H1 (cell line): ENCODE results near the gene ZCCHC18. TPM values are rescaled to one million over a fixed set of nuclear protein-coding genes. Genes with fewer than 3 reads are reported as not detected.

Source experiments
- CTCF ChIA-PET: fragments of 300-600 bp; sonication (Branson Sonifier 250); formaldehyde crosslinking; loops from one replicate; lab custom pipeline; 2021; ENCODE audit not compliant: partially characterized antibody; lab: Charles Lee
- POLR2A ChIA-PET: fragments of 300-600 bp; sonication (Branson Sonifier 250); formaldehyde crosslinking; loops from one replicate; lab custom pipeline; 2021; ENCODE audit warnings: inconsistent platforms; ENCODE audit not compliant: partially characterized antibody; lab: Charles Lee
- DNase-seq, 2 experiments: peaks; one replicate each; pipeline versions ENCODE4 v3.0.0 to v3.0.0-alpha.2; 2010 to 2022; ENCODE audit warnings: low spot score in 2 of 2, low read depth in 1 of 2, mixed read lengths in 1 of 2
- FAIRE-seq: peaks from 2 replicates; lab custom pipeline; 2011; peaks lifted over from hg19 to GRCh38; lab: Jason Lieb, UNC
- H2AFZ ChIP-seq: 2 replicates; pipeline ENCODE4 v1.8.1; 2012; ENCODE audit warnings: low read length, inconsistent platforms
- H2AK5ac ChIP-seq: 2 replicates; pipeline ENCODE4 v1.6.1; 2013; ENCODE audit warnings: low read depth, low read length
- H2BK120ac ChIP-seq: replicated peaks from 2 replicates; pipeline ENCODE3; 2013; ENCODE audit warnings: low read depth, low read length, inconsistent platforms
- H2BK12ac ChIP-seq: 2 replicates; pipeline ENCODE4 v1.6.1; 2013; ENCODE audit warnings: low read depth, low read length
- H2BK15ac ChIP-seq: 2 replicates; pipeline ENCODE4 v1.6.1; 2013; ENCODE audit warnings: low read length
- H2BK20ac ChIP-seq: 2 replicates; pipeline ENCODE4 v1.6.1; 2013; ENCODE audit warnings: low read length
- H2BK5ac ChIP-seq: 2 replicates; pipeline ENCODE4 v1.6.1; 2013; ENCODE audit warnings: low read depth, low read length
- H3K14ac ChIP-seq: 2 replicates; pipeline ENCODE4 v1.6.1; 2013; ENCODE audit warnings: inconsistent platforms; ENCODE audit not compliant: insufficient read length
- H3K18ac ChIP-seq: 2 replicates; pipeline ENCODE4 v1.6.1; 2013; ENCODE audit warnings: low read length; ENCODE audit errors: extremely low read depth
- H3K23ac ChIP-seq: 2 replicates; pipeline ENCODE4 v1.6.1; 2013; ENCODE audit warnings: inconsistent platforms; ENCODE audit not compliant: insufficient read length
- H3K23me2 ChIP-seq: 2 replicates; pipeline ENCODE4 v1.6.1; 2013; ENCODE audit warnings: low read depth, low read length
- H3K27ac ChIP-seq: 2 replicates; pipeline ENCODE4 v1.6.1; 2011; ENCODE audit warnings: low read depth, low read length, inconsistent platforms
- H3K27me3 ChIP-seq, 4 experiments: replicated peaks in 1 of 4; 1 replicate in 1 of 4; 2 replicates in 3 of 4; pipeline versions ENCODE4 v1.6.1 to v1.8.1; 2011 to 2013; ENCODE audit warnings: low read length in 3 of 4, mild to moderate bottlenecking in 3 of 4, inconsistent platforms in 2 of 4, mixed read lengths in 2 of 4, moderate library complexity in 1 of 4; ENCODE audit not compliant: control insufficient read depth in 3 of 4, insufficient read depth in 3 of 4; ENCODE audit errors: extremely low read depth in 1 of 4
- H3K36me3 ChIP-seq, 4 experiments: 2 replicates each; pipeline versions ENCODE4 v1.6.1 to v1.8.1; 2011 to 2013; ENCODE audit warnings: mild to moderate bottlenecking in 4 of 4, low read length in 3 of 4, moderate library complexity in 2 of 4, control low read depth in 1 of 4, inconsistent platforms in 1 of 4; ENCODE audit not compliant: insufficient read depth in 4 of 4, control insufficient read depth in 2 of 4
- H3K4ac ChIP-seq: replicated peaks from 2 replicates; pipeline ENCODE3; 2013; ENCODE audit warnings: low read length, low read depth, mixed read lengths, inconsistent platforms; ENCODE audit not compliant: insufficient read length
- H3K4me1 ChIP-seq, 4 experiments: replicated peaks in 1 of 4; 1 replicate in 1 of 4; 2 replicates in 3 of 4; pipeline versions ENCODE4 v1.6.1 to v1.8.1; 2011 to 2013; ENCODE audit warnings: low read length in 3 of 4, inconsistent platforms in 2 of 4, mixed read lengths in 1 of 4; ENCODE audit not compliant: insufficient read depth in 4 of 4, control insufficient read depth in 3 of 4
- H3K4me2 ChIP-seq, 2 experiments: 2 replicates each; pipeline versions ENCODE4 v1.6.1 to v1.8.1; 2011 to 2013; ENCODE audit warnings: low read depth in 2 of 2, low read length in 2 of 2, control low read depth in 1 of 2, inconsistent platforms in 1 of 2, mild to moderate bottlenecking in 1 of 2; ENCODE audit not compliant: insufficient read depth in 1 of 2
- H3K4me3 ChIP-seq, 4 experiments: fragments of 200-600, 300-600 bp in 1 of 4; sonication (generic), shearing (Covaris generic), sonication (Bioruptor Twin) in 1 of 4; 2 replicates each; pipeline versions ENCODE4 v1.5.1 to v1.8.1; 2011 to 2016; ENCODE audit warnings: low read length in 4 of 4, low read depth in 3 of 4, control low read depth in 2 of 4, inconsistent platforms in 2 of 4, mild to moderate bottlenecking in 2 of 4, mixed read lengths in 1 of 4, moderate library complexity in 1 of 4; ENCODE audit not compliant: insufficient read depth in 2 of 4; ENCODE audit errors: extremely low read depth in 1 of 4
- H3K56ac ChIP-seq: replicated peaks from 2 replicates; pipeline ENCODE3; 2013; ENCODE audit warnings: low read depth, mild to moderate bottlenecking, mixed read lengths, low read length, inconsistent platforms; ENCODE audit not compliant: insufficient read length
- H3K79me1 ChIP-seq: 2 replicates; pipeline ENCODE4 v1.6.1; 2013; ENCODE audit warnings: low read depth, low read length, control low read depth
- H3K79me2 ChIP-seq, 2 experiments: 2 replicates each; pipeline versions ENCODE4 v1.6.1 to v1.8.1; 2012 to 2013; ENCODE audit warnings: low read length in 2 of 2, mild to moderate bottlenecking in 2 of 2, inconsistent platforms in 1 of 2; ENCODE audit not compliant: insufficient read depth in 2 of 2, control insufficient read depth in 1 of 2
- H3K9ac ChIP-seq, 4 experiments: replicated peaks in 1 of 4; 1 replicate in 1 of 4; 2 replicates in 3 of 4; pipeline versions ENCODE4 v1.6.1 to v1.8.1; 2011 to 2013; ENCODE audit warnings: low read depth in 3 of 4, low read length in 3 of 4, control low read depth in 2 of 4, mild to moderate bottlenecking in 2 of 4, moderate library complexity in 2 of 4, inconsistent platforms in 1 of 4; ENCODE audit errors: extremely low read depth in 1 of 4
- H3K9me3 ChIP-seq, 2 experiments: 2 replicates each; pipeline versions ENCODE4 v1.6.1 to v1.8.1; 2012 to 2013; ENCODE audit warnings: mild to moderate bottlenecking in 2 of 2, moderate library complexity in 2 of 2, control low read depth in 1 of 2, inconsistent platforms in 1 of 2, low read depth in 1 of 2, low read length in 1 of 2, mixed read lengths in 1 of 2; ENCODE audit not compliant: insufficient read depth in 2 of 2
- H4K20me1 ChIP-seq, 2 experiments: replicated peaks in 1 of 2; 2 replicates each; pipeline versions ENCODE3 to v1.8.1; 2011 to 2013; ENCODE audit warnings: inconsistent platforms in 2 of 2, low read length in 2 of 2, mild to moderate bottlenecking in 1 of 2; ENCODE audit not compliant: insufficient read depth in 2 of 2, control insufficient read depth in 1 of 2
- H4K5ac ChIP-seq: 2 replicates; pipeline ENCODE4 v1.6.1; 2013; ENCODE audit warnings: low read length, low read depth, mixed read lengths, inconsistent platforms; ENCODE audit not compliant: insufficient read length
- H4K8ac ChIP-seq: 2 replicates; pipeline ENCODE4 v1.8.0; 2013; ENCODE audit warnings: mild to moderate bottlenecking, moderate library complexity, low read length, inconsistent platforms; ENCODE audit not compliant: insufficient read depth; ENCODE audit errors: extremely low read depth
- H4K91ac ChIP-seq: replicated peaks from 2 replicates; pipeline ENCODE3; 2013; ENCODE audit warnings: low read length, mixed read lengths, inconsistent platforms; ENCODE audit not compliant: insufficient read length
- ASH2L ChIP-seq: fragments of 200-600, 300-600 bp; sonication (generic); IDR thresholded peaks from one replicate; pipeline ENCODE4 v1.7.1; 2017; ENCODE audit warnings: low read length
- BRCA1 ChIP-seq: IDR thresholded peaks from 2 replicates; pipeline ENCODE4 v1.6.1; 2012; ENCODE audit warnings: low read depth, low read length, improper control_type of control experiment
- FOSL1 ChIP-seq: IDR thresholded peaks from 2 replicates; pipeline ENCODE4 v1.6.1; 2011; ENCODE audit warnings: mild to moderate bottlenecking, low read depth, low read length, moderate library complexity; ENCODE audit not compliant: insufficient read depth
- JUN ChIP-seq: IDR thresholded peaks from 2 replicates; pipeline ENCODE4 v1.6.1; 2011; ENCODE audit warnings: low read depth, mild to moderate bottlenecking, improper control_type of control experiment, low read length
- NRF1 ChIP-seq: IDR thresholded peaks from 2 replicates; pipeline ENCODE4 v1.6.1; 2011; ENCODE audit warnings: mild to moderate bottlenecking, low read depth, low read length, improper control_type of control experiment
- SAP30 ChIP-seq: fragments of 300-600 bp; sonication (generic); IDR thresholded peaks from 2 replicates; pipeline ENCODE4 v1.7.1; 2012; ENCODE audit warnings: low read length, moderate library complexity, mild to moderate bottlenecking, inconsistent platforms; ENCODE audit not compliant: insufficient read depth, insufficient replicate concordance
- SIN3A ChIP-seq, 2 experiments: IDR thresholded peaks in 1 of 2; conservative IDR thresholded peaks in 1 of 2; 2 replicates each; pipeline ENCODE4 v1.6.1; 2011 to 2012; ENCODE audit warnings: low read length in 2 of 2, improper control_type of control experiment in 1 of 2, low read depth in 1 of 2, mild to moderate bottlenecking in 1 of 2
- SRF ChIP-seq: IDR thresholded peaks from 2 replicates; pipeline ENCODE4 v1.6.1; 2011; ENCODE audit warnings: mild to moderate bottlenecking, low read depth, low read length, moderate library complexity
- TEAD4 ChIP-seq: IDR thresholded peaks from 2 replicates; pipeline ENCODE4 v1.6.1; 2012; ENCODE audit warnings: low read depth, low read length, inconsistent platforms, mixed read lengths
- WGBS, 2 experiments: shearing (Covaris generic) in 1 of 2; methylation state at CpG; one replicate each; pipeline versions ENCODE4 v1.1.6 to v1.1.7; 2013 to 2015; ENCODE audit warnings: low lambda C conversion rate in 2 of 2, mixed read lengths in 2 of 2, inconsistent platforms in 1 of 2, low coverage in 1 of 2, missing lambda C conversion rate in 1 of 2; ENCODE audit not compliant: insufficient replicate concordance in 2 of 2, insufficient coverage in 1 of 2, insufficient read length in 1 of 2; ENCODE audit errors: extremely low coverage in 1 of 2, missing lambda C conversion rate in 1 of 2; 5-methylcytosine and 5-hydroxymethylcytosine counted together
- polyA plus RNA-seq, 7 experiments: library from polyadenylated mRNA; depleted of rRNA in 3 of 7; stranded (reverse) in 5 of 7; unstranded in 2 of 7; fragments of >200 nt in 5 of 7; fragments of 200-250 nt in 2 of 7; gene quantifications; 1 replicate in 5 of 7; 2 replicates in 1 of 7; 4 replicates in 1 of 7; pipeline versions ENCODE4 v1.2.1 to v1.2.3, GENCODE V29; 2011 to 2013; ENCODE audit warnings: missing spikeins in 2 of 7, mixed read lengths in 2 of 7
- total RNA-seq: library from RNA; stranded (reverse); fragmentation: NEBNext Ultra II Directional; extraction: Animal tissue kit (Norgen Biotek cat#: 25700); gene quantifications from 2 replicates; pipeline ENCODE4 v1.2.1, GENCODE V29; 2021

ZCCHC18 gene
- total and polyA plus RNA-seq, 2 of the 8 experiments (the other 6 are each of a cell fraction or from before 2014, with no cell fraction given): 3.7 to 8.8 TPM

- no peak overlapping the region for H2AK5ac ChIP-seq
- no peaks in the 10 kb centered on the region for H3K9me3 ChIP-seq
- H3K4me1 ChIP-seq: peaks cover 0 to 4% (median 2%) of the 10 kb centered on the region in 4 experiments; a peak in 1 of 7 replicates
- H2BK20ac ChIP-seq: no peak overlapping the region
- no peaks in the 10 kb centered on the region for H3K79me2 ChIP-seq
- TF ChIP-seq SAP30 (no peak), SIN3A (conservative IDR thresholded peaks at IDR 0.05 in 1 of 2, IDR thresholded peaks at IDR 0.05 in 1 of 2; ENCODE audit: low read depth in 1 of 2, low read length in 2 of 2) (no peak), TEAD4 (no peak), ASH2L (no peak), NRF1 (no peak), JUN (no peak), BRCA1 (no peak), SRF (no peak), FOSL1 (no peak)
- no peak overlapping the region for H3K9ac ChIP-seq
- H2BK12ac ChIP-seq: no peak overlapping the region
- no peaks in the 10 kb centered on the region for H3K27me3 ChIP-seq
- no peak for FAIRE-seq
- H3K4ac ChIP-seq: no peak overlapping the region
- no peak overlapping the region for H3K23ac ChIP-seq
- H3K36me3 ChIP-seq: no peaks in the 10 kb centered on the region
- no peak overlapping the region for H3K4me2 ChIP-seq
- H3K27ac ChIP-seq: no peak overlapping the region
- no peak overlapping the region for H4K5ac ChIP-seq
- no peak overlapping the region for H4K8ac ChIP-seq
- H2AFZ ChIP-seq: no peak overlapping the region
- H3K56ac ChIP-seq: no peak overlapping the region
- H3K4me3 ChIP-seq: no peak overlapping the region
- H3K14ac ChIP-seq: no peak overlapping the region
- peaks cover 0 to 3% of the 10 kb centered on the region in 2 experiments for H4K20me1 ChIP-seq
- 88% methylated on average over 1 of the region's 1 CpG; no CpG with 5 or more reads in 1 of the 2 experiments for WGBS, 2 experiments
- DNase-seq: no peak
- H2BK15ac ChIP-seq: no peak overlapping the region
- ChIA-PET POLR2A (no interaction called here), CTCF (interaction anchor here (1.0 kb wide), 1 partner anchor 10 kb away, joined by 3 read pairs; no protein-coding TSS in a partner anchor)
- H3K79me1 ChIP-seq: no peaks in the 10 kb centered on the region
- no peak overlapping the region for H4K91ac ChIP-seq
- no peak overlapping the region for H2BK5ac ChIP-seq
- H3K23me2 ChIP-seq: peaks cover 2% of the 10 kb centered on the region; the same call in 1 of the 2 replicates
- H2BK120ac ChIP-seq: no peak overlapping the region
- H3K18ac ChIP-seq: no peak overlapping the region
Observed at GRCh38 chrX:104108955-104109354, 3.4 kb upstream of the ZCCHC18 start.
